Mesothelial cell of epicardium (in vitro differentiated cells): ENCODE data around the gene SLC7A9. TPM values are rescaled to one million over a fixed set of nuclear protein-coding genes. Genes with fewer than 3 reads are reported as not detected.

Experiments used
- DNase-seq, 2 experiments: peaks; one replicate each; pipeline ENCODE4 v3.0.0; 2021; ENCODE audit warnings: low spot score in 2 of 2; ENCODE audit not compliant: unreplicated experiment in 2 of 2
- H3K27ac Mint-ChIP-seq: 2 replicates; pipeline ENCODE4 v1.8.0; 2021; ENCODE audit warnings: mixed read lengths
- H3K27me3 Mint-ChIP-seq: 2 replicates; pipeline ENCODE4 v1.8.0; 2021; ENCODE audit warnings: low read depth, mixed read lengths
- H3K36me3 Mint-ChIP-seq: 2 replicates; pipeline ENCODE4 v1.8.0; 2021; ENCODE audit warnings: mixed read lengths
- H3K4me1 Mint-ChIP-seq: 2 replicates; pipeline ENCODE4 v1.8.0; 2021; ENCODE audit warnings: mixed read lengths
- H3K4me3 Mint-ChIP-seq: 2 replicates; pipeline ENCODE4 v1.8.0; 2021; ENCODE audit warnings: mild to moderate bottlenecking, moderate library complexity, mixed read lengths
- H3K9me3 Mint-ChIP-seq: 2 replicates; pipeline ENCODE4 v1.8.0; 2021; ENCODE audit warnings: mixed read lengths
- total RNA-seq: library from RNA; stranded (reverse); gene quantifications from 3 replicates; pipeline ENCODE4 v1.2.1, GENCODE V29; 2021
- TF ChIP-seq, protein P1 (sequence below): fragments of 200-600 bp; sonication (generic); IDR thresholded peaks from one replicate; pipeline ENCODE4 v1.5.0; 2021; ENCODE audit warnings: antibody characterized with exemption; ENCODE audit not compliant: unreplicated experiment

The SLC7A9 gene
- total RNA-seq, 1 donor from 2014 or later = 0.65 TPM

- Mint-ChIP-seq H3K4me1 (no peaks in the 10 kb centered on the region), H3K27ac (no peak overlapping the region), H3K27me3 (no peaks in the 10 kb centered on the region), H3K36me3 (no peaks in the 10 kb centered on the region), H3K4me3 (no peak overlapping the region), H3K9me3 (no peaks in the 10 kb centered on the region)
- DNase-seq = no peak
- TF ChIP-seq, protein P1, sequence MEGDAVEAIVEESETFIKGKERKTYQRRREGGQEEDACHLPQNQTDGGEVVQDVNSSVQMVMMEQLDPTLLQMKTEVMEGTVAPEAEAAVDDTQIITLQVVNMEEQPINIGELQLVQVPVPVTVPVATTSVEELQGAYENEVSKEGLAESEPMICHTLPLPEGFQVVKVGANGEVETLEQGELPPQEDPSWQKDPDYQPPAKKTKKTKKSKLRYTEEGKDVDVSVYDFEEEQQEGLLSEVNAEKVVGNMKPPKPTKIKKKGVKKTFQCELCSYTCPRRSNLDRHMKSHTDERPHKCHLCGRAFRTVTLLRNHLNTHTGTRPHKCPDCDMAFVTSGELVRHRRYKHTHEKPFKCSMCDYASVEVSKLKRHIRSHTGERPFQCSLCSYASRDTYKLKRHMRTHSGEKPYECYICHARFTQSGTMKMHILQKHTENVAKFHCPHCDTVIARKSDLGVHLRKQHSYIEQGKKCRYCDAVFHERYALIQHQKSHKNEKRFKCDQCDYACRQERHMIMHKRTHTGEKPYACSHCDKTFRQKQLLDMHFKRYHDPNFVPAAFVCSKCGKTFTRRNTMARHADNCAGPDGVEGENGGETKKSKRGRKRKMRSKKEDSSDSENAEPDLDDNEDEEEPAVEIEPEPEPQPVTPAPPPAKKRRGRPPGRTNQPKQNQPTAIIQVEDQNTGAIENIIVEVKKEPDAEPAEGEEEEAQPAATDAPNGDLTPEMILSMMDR = no peak
Measured at GRCh38 chr19:32828643-32829344, 40.8 kb downstream of the SLC7A9 start.

GRCh38 chr19:32828139-32828538, 41.4 kb downstream of the SLC7A9 start:
- TF ChIP-seq, protein P1 = no peak
- no peaks in the 10 kb centered on the region for H3K27me3 Mint-ChIP-seq
- H3K36me3 Mint-ChIP-seq = no peaks in the 10 kb centered on the region
- H3K4me3 Mint-ChIP-seq = no peak overlapping the region
- DNase-seq = no peak
- H3K4me1 Mint-ChIP-seq = no peaks in the 10 kb centered on the region
- no peak overlapping the region for H3K27ac Mint-ChIP-seq
- H3K9me3 Mint-ChIP-seq = no peaks in the 10 kb centered on the region

GRCh38 chr19:32824916-32825608, 44.5 kb downstream of the SLC7A9 start:
- H3K4me1 Mint-ChIP-seq = no peaks in the 10 kb centered on the region
- H3K27me3 Mint-ChIP-seq = peaks cover 1% of the 10 kb centered on the region
- no peaks in the 10 kb centered on the region for H3K36me3 Mint-ChIP-seq
- TF ChIP-seq, protein P1 = no peak
- H3K4me3 Mint-ChIP-seq = no peak overlapping the region
- DNase-seq = no peak
- H3K27ac Mint-ChIP-seq = no peak overlapping the region
- H3K9me3 Mint-ChIP-seq = no peaks in the 10 kb centered on the region

- Mint-ChIP-seq H3K27ac (no peak overlapping the region), H3K27me3 (peaks cover 4% of the 10 kb centered on the region), H3K4me3 (no peak overlapping the region), H3K4me1 (no peaks in the 10 kb centered on the region), H3K36me3 (no peaks in the 10 kb centered on the region), H3K9me3 (no peaks in the 10 kb centered on the region)
- no peak for DNase-seq
- TF ChIP-seq, protein P1 = no peak
Measured at GRCh38 chr19:32824191-32824751, 45.3 kb downstream of the SLC7A9 start.

DNA sequence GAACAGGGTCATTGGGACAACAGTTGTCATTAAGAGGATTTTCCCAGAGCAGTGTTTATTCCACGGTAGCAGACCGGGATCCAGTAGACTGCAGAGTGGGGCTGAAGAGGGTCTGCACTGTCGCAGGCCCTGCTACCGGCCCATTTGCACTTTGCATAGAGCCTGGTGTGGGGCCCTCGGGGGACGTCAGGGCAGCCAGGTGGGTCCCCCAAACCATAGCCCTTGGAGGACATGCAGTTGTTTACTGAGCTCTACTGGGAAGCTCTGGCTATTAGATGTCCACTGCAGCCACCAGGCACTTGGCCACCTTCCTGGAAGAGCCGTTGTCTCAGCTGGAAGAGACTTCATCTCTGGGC, 45.8 kb downstream of the SLC7A9 start:
- TF ChIP-seq, protein P1 = no peak
- Mint-ChIP-seq H3K4me1 (no peaks in the 10 kb centered on the region), H3K9me3 (no peaks in the 10 kb centered on the region), H3K27ac (no peak overlapping the region), H3K27me3 (peaks cover 4% of the 10 kb centered on the region), H3K4me3 (no peak overlapping the region), H3K36me3 (no peaks in the 10 kb centered on the region)
- DNase-seq = no peak
